ENCODE measurements around the gene CEMIP2.
A peak's percentile ranks its signal among the peaks of the same experiment; 100 is the strongest.

Gene CEMIP2

DNA sequence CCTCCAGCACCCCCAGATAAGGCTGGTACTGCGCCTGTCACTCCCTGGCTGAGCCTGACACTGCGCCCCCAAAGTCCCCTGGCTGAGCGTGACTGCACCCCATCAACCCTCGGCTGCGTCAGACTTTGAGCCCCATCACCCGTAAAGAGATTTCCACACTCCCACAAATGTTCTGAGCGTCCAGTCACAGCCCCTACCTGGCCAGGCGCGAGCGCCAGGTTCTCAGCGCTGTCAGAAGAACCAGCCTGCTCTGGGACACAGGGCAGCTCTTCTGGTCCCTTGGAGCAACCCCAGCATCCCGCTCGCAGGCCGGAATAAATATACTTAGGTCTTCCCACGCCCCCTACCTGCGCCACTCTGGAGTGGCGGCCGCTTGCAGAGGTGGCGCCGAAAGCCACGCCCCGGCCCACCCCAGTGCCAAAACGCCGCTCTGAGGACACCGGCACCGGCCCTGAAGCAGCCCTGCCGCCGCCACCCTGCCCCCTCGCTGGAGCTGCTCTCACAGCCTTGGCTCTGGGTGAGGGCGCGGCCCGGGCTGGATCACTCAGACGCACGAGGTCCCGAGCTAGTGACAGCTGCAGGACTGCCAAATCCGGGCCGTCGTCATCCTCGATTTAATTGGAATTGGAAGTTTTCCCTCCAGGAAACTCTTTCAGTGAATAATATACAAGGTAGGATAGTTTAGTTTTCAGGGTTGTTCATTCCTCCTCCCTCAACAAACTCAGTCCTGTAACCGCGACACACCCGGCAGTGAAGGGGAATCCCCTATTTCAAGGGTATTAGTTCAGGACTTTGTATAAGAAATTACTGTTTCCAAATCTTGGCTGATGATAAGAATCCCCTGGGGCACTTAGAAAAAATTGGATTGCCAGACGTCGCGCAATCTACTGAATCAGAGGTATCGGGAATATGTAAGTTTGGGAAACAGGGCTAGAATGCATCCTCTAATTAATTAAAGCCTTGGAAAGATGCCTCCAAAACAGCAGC lies 1.2 kb upstream of the CEMIP2 start:
- peak; percentile 70 for DNase-seq (ENCODE audit: low spot score)

DNA sequence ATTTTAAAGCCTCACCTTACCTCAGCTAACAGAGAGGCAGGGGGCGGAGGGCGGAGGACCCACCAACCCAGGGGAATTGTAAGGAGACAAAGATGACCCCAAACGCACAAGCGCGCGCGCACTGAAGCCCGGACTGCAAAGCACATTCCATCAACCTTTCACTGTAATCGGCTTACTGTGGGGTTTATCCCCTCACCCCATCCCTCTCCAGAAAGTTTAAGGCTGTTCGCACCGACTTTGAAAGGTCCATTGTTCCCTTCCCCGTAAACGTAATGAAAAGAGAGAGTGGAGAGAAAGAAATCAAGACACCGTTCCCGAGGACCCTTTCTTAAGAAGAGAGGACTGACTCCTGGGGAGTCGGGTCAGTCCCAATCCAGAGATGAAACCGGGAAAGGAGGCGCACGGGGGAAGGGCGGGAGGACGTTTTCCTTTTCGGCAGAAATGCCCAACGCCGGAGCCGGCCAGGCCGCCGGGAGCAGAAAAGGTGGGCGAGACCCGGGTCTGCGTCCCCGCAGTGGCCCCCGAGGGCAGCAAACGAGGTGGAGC lies 464 bp downstream of the CEMIP2 start:
- no peak for DNase-seq (ENCODE audit: low spot score)

DNA sequence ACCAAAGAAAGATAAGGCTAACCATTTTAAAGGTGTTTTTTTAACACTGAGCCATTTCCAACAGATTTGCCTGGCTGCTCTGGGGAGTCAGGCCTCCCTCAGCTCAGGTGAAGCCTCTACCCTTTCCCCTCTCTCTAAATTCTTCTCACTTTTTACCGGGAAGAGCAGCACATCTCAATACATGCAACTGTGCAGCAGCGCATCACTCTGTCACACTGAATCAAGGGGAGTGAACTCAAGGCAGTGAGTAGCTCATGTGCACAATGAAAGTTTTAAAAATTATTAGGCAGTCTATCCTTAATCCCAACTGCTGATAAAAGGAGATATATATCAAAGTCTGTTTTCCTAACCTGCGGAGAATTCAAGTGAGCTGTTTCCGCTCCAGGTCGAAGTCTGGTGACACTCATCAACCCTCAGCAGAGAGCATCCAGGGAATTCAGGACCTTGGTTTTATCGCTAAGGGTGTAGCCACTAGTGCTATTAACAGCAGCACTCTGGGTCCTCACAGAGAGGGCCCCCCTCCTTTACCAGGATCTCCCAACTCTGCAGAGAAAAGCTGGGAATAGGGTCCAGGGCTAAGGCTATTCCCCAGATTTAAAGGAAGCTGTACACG lies 1.0 kb downstream of the CEMIP2 start:
- no peak for DNase-seq (ENCODE audit: low spot score)

DNA sequence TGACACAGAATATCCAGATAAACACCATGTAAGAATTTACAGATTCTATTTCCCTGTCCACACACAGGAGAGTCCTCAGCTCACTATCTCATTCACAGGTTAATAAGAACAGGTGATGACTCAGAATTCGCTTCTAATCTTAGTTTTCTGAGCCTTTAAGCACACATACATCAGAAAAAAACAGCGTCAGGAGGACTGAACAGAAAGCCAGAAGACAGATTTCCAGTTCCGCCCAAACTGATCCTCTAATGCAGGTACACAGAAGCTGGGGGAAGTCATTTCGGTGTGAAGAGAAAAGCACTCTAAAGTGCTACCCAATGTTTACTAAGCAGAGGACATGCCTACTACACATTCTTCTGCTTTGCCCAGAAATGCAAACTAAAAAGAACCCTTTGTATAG lies 1.6 kb downstream of the CEMIP2 start:
- DNase-seq (ENCODE audit: low spot score) = peak; percentile 70

DNA sequence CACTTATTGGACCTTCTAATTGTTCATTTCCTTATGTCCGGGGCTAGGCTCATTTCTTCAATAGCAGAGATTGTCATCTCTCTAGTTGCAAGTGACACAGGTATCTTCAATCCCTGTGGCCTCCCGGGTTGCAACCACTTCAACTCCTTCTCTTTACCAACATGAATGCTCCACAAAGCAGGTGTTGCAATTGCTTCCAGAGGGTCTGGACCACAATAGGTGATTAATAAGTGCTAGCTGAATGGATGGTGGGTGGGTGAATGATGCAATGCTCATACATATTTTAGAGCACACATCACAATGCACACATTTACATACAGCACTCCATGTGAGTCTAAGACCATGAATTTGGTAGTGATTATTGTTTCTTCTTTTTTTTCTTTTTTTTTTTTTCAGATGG lies 2.6 kb downstream of the CEMIP2 start:
- DNase-seq (ENCODE audit: low spot score) = no peak

DNA sequence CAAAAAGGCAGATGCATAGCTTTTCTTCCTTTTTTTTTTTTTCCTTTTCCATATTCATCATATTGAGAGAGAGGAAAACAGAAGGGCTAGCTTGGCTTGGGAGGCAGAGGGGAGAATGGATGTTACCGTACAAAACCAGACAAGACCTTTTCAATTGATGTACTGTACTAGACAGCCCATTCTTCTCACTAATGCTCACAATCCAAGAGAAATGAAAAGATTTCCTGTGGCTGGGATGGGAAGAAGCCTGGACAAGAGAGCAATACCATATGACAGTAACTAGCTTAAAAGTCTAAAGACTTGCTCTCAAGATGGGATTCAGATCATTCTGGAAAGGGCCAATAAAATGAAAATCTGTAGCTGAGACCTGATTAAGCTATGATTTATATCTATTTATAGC lies 3.4 kb downstream of the CEMIP2 start:
- DNase-seq (ENCODE audit: low spot score) = no peak

DNA sequence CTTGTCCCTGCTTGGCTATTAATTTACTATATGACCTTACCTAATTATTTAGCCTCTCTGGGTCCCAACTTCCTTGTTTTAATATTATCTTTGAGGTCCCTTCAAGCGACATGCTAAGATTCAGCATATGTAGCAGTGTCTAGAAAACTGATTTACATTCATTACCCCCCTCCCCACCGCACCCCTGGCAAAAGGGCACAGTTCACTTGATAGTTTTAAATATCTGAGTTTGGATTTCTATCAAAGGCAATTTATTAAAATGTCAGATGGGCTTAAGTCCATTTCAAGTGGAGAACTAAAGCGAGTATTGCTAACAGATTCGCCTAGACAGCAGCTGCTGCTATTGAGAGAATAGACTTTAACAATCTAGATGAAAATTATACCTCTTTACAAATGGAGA lies 3.9 kb downstream of the CEMIP2 start:
- DNase-seq (ENCODE audit: low spot score) = no peak

DNA sequence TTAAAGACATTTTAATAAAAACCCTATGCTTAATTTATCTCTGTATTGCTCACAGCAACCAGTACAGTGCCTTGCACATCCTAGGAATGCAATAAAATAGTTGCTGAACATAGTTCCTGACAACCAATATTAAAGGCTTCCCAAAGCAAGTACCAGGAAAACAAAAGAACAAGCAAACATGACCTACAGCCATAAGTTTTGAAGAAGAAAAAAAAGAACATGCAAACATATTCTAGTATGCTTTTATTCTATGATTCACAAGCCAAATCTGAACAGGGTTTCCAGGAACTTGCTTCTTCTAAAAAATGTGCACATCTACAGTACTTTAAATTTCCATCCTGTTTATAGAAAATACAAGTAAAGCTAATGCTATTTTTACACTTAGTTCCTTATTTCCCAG lies 4.5 kb downstream of the CEMIP2 start:
- DNase-seq (ENCODE audit: low spot score) = peak; percentile 66

DNA sequence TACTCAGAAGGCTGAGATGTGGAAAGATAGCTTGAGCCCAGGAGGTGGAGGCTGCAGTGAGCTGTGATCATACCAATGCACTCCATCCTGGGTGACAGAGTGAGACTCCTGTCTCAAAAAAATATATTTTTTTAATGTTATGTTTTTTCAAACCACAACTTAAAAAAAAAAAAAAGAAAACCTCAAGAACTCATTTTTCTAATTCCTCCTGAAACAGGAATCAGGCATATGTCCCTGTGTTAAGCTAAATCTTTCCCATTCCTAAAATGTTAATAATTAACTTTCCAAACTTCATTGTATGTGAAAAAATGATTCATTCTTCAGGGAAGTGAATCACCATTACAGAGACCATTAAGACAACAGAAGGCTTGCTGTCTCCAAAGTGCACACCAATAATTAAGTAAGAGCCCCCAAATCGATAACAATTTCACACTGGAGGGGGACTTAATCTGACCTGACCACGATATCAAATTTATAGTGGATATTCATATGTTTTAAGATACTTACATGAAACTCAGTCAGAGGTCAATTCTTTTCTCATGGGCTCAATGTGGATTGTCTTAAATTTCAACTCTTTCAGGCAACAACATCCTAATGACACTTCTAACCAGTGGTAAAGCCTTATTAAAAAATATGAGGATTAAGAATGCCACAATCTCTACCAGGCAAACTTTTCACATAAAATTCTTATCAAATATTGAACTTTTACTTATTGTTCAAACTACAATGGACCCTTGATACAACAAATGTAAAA lies 5.2 kb downstream of the CEMIP2 start:
- no peak for DNase-seq (ENCODE audit: low spot score)

DNA sequence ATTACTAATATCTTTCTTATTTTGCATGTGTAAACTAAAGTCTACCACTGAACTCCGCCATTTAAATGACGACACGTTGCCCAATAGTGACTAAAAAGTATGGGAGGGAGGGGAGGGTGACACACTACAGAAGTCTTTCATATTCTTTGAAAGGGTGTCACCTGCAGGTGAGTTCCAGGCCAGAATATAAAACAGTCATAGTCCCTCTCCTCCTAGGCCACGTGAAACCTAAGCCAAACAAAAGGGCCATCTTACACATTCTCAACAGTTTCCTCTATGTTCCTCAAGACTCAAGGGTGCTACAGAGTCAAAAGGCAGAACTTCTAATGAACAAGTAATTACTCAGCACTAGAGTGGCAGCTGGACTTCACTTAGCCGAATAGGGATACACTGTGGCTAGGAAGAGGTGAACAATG lies 6.4 kb downstream of the CEMIP2 start:
- DNase-seq (ENCODE audit: low spot score) = peak; percentile 41

DNA sequence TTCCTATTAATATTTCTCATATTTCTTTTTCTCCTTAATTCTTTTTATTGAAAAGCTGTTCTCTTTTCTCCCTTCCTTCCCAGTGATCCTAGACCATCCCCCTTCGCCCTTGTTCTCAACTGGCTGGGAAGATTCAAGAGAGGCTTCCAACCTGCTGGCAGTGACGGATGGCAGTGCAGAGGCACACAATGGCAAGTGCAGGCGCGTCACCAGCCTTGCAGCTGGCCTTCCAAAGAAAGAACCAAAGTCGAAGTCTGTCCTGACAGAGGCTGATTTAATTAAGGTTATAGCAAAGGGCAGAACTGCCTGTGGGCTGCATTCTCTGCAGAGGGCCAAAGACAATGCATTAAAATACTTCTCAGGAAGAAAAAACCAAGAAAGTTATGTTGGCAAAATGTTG lies 7.4 kb downstream of the CEMIP2 start:
- no peak for DNase-seq (ENCODE audit: low spot score)

DNA sequence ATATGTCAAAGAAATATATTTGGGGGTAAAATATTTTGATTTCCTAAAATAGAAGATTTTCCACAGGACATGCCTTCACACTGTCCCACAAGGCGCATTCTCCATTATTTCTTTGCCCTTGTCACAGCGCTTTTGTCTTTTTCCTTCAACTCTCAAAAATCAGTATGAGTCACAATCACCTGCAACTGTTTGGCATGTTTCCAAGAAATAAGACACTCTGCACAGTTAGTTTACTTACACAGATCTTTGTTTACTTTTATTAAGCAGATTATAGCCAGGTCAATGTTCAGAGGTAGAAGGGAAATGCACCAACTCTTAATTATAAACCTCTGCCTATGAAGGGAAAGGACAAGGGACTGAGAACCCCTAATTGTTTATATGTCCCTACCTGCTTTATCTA lies 9.5 kb downstream of the CEMIP2 start:
- peak; percentile 54 for DNase-seq (ENCODE audit: low spot score)

DNA sequence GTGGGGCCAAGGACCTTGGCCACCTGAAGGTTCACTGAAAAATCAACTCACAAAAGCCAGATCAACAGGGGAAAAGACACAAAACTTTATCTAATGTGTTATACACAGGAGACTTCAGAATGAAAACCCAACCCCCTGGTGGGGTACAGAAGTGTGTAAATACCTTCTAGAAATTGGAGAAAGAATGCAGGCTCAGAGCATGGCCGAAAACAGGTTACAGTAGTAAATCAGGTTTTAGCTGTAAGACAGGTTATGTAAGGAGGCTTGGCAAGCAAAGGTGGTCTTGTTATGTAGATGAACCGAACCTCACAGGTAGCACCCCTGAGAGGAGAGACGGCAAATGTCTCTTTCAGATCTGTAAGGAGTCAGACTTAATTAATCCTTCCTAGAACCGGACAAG lies 10.0 kb downstream of the CEMIP2 start:
- DNase-seq (ENCODE audit: low spot score) = no peak

DNA sequence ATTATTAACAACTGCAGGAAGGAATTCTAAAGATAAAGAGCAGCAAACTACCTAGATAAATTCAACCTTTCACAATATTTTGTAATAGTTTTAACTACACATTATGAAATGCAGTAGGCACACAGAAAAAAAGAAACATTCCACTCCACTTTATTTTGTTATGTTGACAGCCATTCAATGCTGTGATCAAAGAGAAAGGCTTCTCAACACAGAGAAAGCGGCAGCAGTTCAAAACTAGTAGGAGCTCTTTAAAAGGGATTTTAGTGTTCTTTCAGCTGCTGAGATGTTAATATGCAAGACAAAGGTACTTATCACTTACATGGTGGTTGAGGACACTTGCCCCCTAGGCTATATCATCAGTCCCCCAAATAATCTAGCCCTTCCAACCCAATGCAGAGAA lies 11.6 kb downstream of the CEMIP2 start:
- no peak for DNase-seq (ENCODE audit: low spot score)

DNA sequence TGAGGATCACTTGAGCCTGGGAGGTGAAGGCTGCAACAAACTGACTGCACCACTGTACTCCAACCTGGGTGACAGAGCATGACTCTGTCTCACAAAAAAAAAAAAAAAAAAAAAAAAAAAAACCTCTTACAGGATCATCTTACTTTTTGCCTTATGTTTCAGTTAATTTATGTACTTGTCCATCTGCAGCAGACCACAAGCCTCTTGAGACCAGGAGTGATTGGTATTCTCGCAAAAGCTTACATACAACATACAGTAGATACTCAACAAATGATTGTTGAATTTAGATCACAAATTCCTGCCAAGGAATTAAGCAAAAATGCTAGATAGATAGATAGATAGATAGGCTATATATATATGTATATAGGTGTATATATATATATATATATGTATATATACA lies 12.4 kb downstream of the CEMIP2 start:
- DNase-seq (ENCODE audit: low spot score) = no peak

DNA sequence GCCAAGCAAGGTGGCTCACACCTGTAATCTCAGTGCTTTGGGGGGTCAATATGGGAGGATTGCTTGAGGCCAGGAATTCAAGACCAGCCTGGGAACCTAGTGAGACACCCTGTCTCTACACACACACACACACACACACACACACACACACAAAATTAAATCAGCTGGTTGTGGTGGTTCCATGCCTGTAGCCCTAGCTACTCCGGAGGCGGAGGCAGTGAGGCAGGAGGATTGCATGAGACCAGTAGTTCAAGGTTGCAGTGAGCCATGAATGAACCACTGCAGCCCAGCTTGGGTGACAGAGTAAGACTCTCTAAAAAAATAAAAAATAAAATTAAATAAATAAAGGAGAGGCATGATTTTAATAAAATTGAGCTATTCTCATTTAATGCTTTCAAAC lies 13.1 kb downstream of the CEMIP2 start:
- no peak for DNase-seq (ENCODE audit: low spot score)

DNA sequence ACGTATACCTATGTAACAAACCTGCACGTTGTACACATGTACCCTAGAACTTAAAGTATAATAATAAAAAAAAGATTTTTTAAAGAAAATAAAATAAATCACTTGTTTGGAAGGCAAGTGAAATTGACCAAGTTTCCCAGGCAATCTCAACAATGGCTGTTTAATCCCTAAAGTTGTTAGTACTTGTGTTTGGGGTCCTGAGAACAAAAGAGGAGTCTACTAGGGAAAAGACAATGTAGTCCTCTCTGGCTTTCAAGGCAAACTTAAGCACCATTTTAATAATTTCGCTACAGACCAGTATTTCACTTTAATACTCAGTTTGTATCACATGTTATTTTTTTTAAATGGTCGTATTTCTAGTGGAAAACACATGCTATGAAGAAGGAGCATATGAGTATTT lies 14.2 kb downstream of the CEMIP2 start:
- no peak for DNase-seq (ENCODE audit: low spot score)

DNA sequence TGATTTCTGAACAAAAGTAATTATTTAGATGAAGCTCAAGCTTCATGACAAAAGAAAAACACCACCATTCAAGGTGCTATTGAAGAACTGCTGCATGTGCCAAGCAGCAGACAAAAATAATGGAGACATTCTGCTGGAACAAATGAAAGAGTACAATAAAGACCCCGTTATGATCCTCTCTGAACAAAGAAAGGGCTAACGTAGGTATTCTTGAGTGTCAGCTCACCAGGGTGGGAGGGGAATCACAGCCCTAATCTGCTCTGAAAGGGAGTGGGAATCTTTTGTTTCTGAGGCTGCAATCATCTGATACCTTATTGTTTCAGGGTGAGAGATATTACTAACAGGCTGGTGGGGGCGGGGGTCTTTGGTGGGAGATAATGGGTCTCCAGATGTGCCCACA lies 15.4 kb downstream of the CEMIP2 start:
- DNase-seq (ENCODE audit: low spot score) = no peak

DNA sequence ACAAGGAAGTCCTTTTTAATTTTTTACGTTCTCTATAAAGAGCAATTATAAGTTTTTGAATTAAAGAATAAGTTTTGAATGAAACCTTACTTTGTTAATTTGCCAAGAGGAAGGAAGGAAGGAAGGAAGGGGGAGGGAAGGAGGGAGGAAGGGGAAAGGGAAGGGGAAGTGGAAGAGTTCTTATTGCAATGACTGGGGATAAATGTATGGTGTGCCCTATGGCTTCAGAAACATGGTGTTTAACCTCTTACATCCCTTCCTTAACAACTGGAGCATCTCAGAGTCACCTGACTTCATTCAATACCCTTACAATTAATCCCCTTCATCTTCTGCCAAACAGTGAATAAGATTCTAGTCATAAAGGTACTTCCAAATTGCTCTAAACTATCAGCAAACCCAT lies 16.0 kb downstream of the CEMIP2 start:
- DNase-seq (ENCODE audit: low spot score) = no peak

DNA sequence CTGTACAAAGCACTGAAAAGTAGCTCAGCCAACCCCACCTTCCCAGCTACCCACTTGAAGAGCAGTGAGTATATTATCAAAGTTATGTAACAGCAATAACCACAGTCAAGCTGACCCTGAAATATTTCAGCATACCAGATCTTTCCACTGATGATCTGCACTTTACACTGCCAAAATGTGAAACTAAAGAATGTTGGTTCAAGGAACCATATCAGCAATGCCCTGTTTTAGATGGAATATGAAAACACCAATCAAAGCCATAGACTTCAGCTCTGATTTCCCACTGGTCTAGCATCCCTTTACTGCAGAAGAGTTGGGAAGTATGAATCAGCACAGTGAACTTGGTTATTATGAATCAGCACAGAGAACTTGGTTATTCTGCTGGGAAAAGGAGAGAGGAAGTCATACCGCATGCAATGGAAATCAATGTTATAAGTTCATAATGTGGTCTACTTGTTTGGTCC lies 20.0 kb downstream of the CEMIP2 start:
- no peak for DNase-seq (ENCODE audit: low spot score)

DNA sequence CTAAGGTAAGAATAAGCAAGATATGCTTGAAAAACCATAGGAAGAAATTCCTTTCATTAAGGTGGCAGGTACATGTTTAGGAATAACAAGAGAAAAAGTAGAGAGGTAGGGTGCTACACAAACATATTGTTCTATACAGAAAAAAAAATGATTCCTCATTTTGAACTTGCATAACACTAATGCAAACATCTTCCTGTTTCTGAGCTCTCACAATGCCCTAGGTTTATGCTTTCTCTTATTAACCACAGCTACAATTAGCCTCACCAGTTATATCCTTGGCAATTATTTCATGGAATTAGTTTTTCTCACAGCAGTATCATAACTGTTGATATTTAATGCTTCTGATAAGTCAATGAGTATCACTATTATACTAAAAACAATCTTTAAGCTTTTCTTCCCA lies 20.7 kb downstream of the CEMIP2 start:
- no peak for DNase-seq (ENCODE audit: low spot score)

DNA sequence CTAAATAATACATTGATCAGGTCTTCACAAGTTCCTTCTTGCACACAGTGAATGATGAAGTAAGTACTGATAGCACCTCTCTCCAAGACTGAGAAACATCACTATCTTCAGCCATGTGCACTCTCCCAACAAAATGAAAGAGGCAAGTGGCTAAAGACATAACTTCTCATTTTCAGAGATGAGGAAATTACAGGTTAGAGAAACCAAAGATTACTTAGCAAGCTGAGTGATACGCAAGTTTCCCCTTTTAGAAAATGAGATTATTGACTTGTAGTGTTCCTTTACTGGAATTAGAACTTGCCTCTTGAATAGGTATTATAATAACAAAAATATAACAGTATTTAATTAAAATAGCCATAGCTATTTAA lies 21.6 kb downstream of the CEMIP2 start:
- no peak for DNase-seq (ENCODE audit: low spot score)

Measured in CD4-positive, alpha-beta T cell treated with Interleukin-2 at 100 ng/mL for 4 hours (primary cell).